ENCODE measurements around the gene PANK4. TPM values are rescaled to one million over a fixed set of nuclear protein-coding genes. Genes with fewer than 3 reads are reported as not detected.

PANK4 gene
- total RNA-seq, 6 experiments from 2014 or later = 9.6 to 18.9 (median 13.4) TPM

DNA sequence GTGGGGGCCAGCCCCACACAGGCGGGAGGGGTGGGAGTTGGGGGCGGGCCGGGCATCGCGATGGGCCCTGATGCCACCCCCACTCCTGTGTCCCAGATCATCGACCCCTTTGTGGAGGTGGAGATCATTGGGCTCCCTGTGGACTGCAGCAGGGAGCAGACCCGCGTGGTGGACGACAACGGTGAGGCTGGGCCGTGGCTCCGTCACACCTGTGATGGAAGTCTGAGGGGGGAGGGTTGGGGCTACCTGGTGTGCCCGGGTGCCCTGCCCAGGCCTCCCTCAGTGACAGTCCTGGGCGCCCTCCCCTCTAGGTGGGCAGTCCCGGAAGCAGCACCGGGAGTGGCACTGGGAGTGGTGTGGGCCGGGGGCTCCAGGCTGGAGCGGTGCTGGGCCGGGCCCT, 27.7 kb downstream of the PANK4 start:
- Histone ChIP-seq H3K27ac (no peak overlapping the region), H3K27me3 (no peaks in the 10 kb centered on the region), H3K9me3 (no peaks in the 10 kb centered on the region), H3K4me1 (peaks cover 0 to 12% (median 5%) of the 10 kb centered on the region in 4 donors), H3K36me3 (no peaks in the 10 kb centered on the region), H3K4me3 (no peak overlapping the region)
- WGBS (ENCODE audit: insufficient coverage, low coverage, low lambda C conversion rate, missing lambda C conversion rate) = no CpG with 5 or more reads among the region's 19 CpGs
- intact Hi-C loops (cut with DNase I) = no loop called here
- TF ChIP-seq CTCF (IDR thresholded peaks at IDR 0.05) (no peak), POLR2A (IDR thresholded peaks at IDR 0.05) (no peak)
- DNase-seq = no peak
- no peak for ATAC-seq

DNA sequence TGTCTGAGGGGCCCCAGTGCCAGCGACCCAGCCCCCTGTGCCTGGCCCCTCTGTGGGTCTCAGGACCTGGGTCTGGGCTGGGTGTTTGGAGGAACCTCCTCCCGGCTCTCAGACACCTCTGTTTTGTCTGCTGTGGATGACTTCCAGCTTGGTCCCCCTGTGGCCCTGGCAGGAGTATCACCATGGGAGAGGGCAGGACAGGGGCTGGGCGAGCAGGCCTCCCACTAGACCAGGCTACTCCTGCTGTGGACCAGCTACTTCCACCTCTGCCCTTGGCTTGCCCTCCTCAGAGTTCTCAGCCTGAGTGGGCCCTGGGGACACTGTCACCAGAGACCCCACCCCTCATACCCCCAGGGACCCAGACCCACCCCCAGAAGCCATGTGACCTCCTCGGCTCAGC, 28.5 kb downstream of the PANK4 start:
- H3K9me3 ChIP-seq = no peaks in the 10 kb centered on the region
- ATAC-seq = no peak
- no peaks in the 10 kb centered on the region for H3K27me3 ChIP-seq
- H3K36me3 ChIP-seq = no peaks in the 10 kb centered on the region
- peaks cover 0 to 13% (median 5%) of the 10 kb centered on the region in 4 donors for H3K4me1 ChIP-seq
- no peak overlapping the region for H3K4me3 ChIP-seq
- intact Hi-C loops (cut with DNase I) = no loop called here
- DNase-seq = no peak
- WGBS (ENCODE audit: insufficient coverage, low coverage, low lambda C conversion rate, missing lambda C conversion rate) = no CpG with 5 or more reads among the region's 4 CpGs
- no peak for TF ChIP-seq POLR2A (IDR thresholded peaks at IDR 0.05)
- no peak for TF ChIP-seq CTCF (IDR thresholded peaks at IDR 0.05)
- H3K27ac ChIP-seq = no peak overlapping the region

DNA sequence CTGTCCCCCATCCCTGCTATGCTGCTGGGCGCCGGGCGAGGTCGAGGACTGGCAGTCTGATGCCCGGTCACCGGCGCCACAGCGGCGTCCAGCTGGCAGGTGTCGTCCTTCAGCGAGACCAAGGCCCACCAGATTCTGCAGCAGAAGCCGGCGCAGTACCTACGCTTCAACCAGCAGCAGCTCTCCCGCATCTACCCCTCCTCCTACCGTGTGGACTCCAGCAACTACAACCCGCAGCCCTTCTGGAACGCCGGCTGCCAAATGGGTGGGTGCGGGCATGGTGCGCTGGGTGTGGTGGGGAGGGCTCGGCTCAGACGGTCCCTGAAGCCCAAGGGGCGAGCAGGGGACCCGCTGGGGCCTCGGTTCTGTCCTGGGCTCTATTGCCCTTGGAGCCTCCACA, 29.6 kb downstream of the PANK4 start:
- Histone ChIP-seq H3K27ac (no peak overlapping the region), H3K36me3 (no peaks in the 10 kb centered on the region), H3K4me3 (no peak overlapping the region), H3K4me1 (peaks cover 0 to 13% (median 5%) of the 10 kb centered on the region in 4 donors), H3K9me3 (no peaks in the 10 kb centered on the region), H3K27me3 (no peaks in the 10 kb centered on the region)
- DNase-seq = no peak
- ATAC-seq = no peak
- intact Hi-C loops (cut with DNase I) = no loop called here
- 60% methylated on average over 3 of the region's 26 CpGs for WGBS (ENCODE audit: insufficient coverage, low coverage, low lambda C conversion rate, missing lambda C conversion rate)
- TF ChIP-seq POLR2A (IDR thresholded peaks at IDR 0.05) = no peak
- no peak for TF ChIP-seq CTCF (IDR thresholded peaks at IDR 0.05)

DNA sequence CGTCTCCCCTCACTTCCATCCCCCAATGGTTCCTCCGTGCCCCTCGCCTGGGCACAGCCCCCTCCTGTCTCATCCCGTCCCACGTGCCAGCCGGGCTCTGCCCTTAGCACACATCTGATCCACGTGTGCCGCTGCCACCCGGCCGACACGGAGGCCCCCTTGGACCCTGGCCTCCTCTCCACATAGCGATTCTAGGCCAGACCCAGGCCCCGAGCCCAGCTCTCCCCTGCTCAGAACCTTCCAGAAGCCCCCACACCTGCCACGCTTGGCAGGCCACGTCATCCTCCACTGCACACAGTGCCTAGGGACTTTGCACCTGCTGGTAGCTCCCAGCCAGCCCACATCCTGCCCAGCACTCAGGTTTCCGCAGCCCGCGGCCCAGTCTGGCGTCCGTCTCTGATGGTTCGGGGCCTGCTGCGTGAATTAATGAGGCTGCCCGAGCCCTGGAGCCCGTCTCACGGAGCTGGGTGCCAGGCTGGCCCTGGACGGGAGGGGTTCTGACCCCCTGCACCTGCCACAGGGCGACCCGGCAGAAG, 30.2 kb downstream of the PANK4 start:
- intact Hi-C loops (cut with DNase I) = no loop called here
- DNase-seq = no peak
- Histone ChIP-seq H3K27ac (no peak overlapping the region), H3K4me3 (no peak overlapping the region), H3K36me3 (no peaks in the 10 kb centered on the region), H3K27me3 (no peaks in the 10 kb centered on the region), H3K4me1 (peaks cover 0 to 13% (median 5%) of the 10 kb centered on the region in 4 donors), H3K9me3 (no peaks in the 10 kb centered on the region)
- TF ChIP-seq CTCF (IDR thresholded peaks at IDR 0.05) = no peak
- no peak for TF ChIP-seq POLR2A (IDR thresholded peaks at IDR 0.05)
- 90% methylated on average over 10 of the region's 28 CpGs for WGBS (ENCODE audit: insufficient coverage, low coverage, low lambda C conversion rate, missing lambda C conversion rate)
- no peak for ATAC-seq

DNA sequence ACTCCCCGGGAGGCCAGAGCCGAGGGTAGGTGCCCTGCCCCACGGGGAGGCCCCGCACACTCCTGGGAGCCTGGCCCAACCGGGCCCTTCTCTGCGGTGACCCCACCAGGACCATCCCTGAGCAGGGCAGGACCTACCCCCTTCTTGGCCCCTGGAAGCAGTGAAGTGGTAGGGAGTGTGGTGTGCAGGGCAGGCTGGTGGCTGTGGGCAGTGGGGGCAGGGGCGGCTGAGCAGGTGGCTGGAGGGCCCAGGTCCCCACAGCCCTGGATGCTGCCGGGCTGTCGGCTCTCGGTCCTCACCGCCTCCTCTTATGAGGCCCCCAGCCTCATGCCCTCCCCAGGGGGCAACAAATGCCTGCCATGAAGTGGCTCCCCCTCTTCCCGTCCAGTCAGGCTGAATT, 30.9 kb downstream of the PANK4 start:
- Histone ChIP-seq H3K36me3 (no peaks in the 10 kb centered on the region), H3K4me3 (no peak overlapping the region), H3K4me1 (peaks cover 0 to 13% (median 5%) of the 10 kb centered on the region in 4 donors), H3K27ac (no peak overlapping the region), H3K27me3 (no peaks in the 10 kb centered on the region), H3K9me3 (no peaks in the 10 kb centered on the region)
- no peak for ATAC-seq
- no peak for DNase-seq
- WGBS (ENCODE audit: insufficient coverage, low coverage, low lambda C conversion rate, missing lambda C conversion rate) = 88% methylated on average over 8 of the region's 12 CpGs
- TF ChIP-seq CTCF (IDR thresholded peaks at IDR 0.05) (no peak), POLR2A (IDR thresholded peaks at IDR 0.05) (no peak)
- intact Hi-C loops (cut with DNase I) = no loop called here
